Muscle of arm (tissue), 14 donors: ENCODE results near the gene UMAD1. TPM values are rescaled to one million over a fixed set of nuclear protein-coding genes. Genes with fewer than 3 reads are reported as not detected.

Source experiments
- DNase-seq: peaks from one replicate; pipeline ENCODE4 v3.0.0-alpha.2; 2013
- long read RNA-seq, 11 donors: transcript quantifications; one replicate each; lab custom pipeline, GENCODE V29; 2026
- polyA plus RNA-seq, 12 donors: library from polyadenylated mRNA; unstranded; fragments of 120-200 nt; gene quantifications; one replicate each; pipeline ENCODE4 v1.2.1, GENCODE V29; 2013; ENCODE audit not compliant: insufficient read length in 12 of 12

The UMAD1 gene
- polyA plus RNA-seq: 10 to 100 TPM in 3 of 12 donors, 1 to 10 TPM in 8, not detected in 1; 7.5 to 12.0 (median 9.4) TPM
- long read RNA-seq, donor 1, partial matches to known transcripts: 15 of 18 reads
- long read RNA-seq, donor 1, other reads (novel, unspliced or antisense): 0 of 18 reads
- long read RNA-seq, donor 2: 0 reads
- long read RNA-seq, donor 3: 0 reads
- long read RNA-seq, donor 4: 0 reads
- long read RNA-seq, donor 5: 0 reads
- long read RNA-seq, donor 6: 0 reads
- long read RNA-seq, donor 7: 0 reads
- long read RNA-seq, donor 8, partial matches to known transcripts: 0 of 1 reads
- long read RNA-seq, donor 8, other reads (novel, unspliced or antisense): 0 of 1 reads
- long read RNA-seq, donor 9: 0 reads
- long read RNA-seq, donor 10, partial matches to known transcripts: 0 of 1 reads
- long read RNA-seq, donor 10, other reads (novel, unspliced or antisense): 0 of 1 reads
- long read RNA-seq, donor 11: 0 reads

DNA sequence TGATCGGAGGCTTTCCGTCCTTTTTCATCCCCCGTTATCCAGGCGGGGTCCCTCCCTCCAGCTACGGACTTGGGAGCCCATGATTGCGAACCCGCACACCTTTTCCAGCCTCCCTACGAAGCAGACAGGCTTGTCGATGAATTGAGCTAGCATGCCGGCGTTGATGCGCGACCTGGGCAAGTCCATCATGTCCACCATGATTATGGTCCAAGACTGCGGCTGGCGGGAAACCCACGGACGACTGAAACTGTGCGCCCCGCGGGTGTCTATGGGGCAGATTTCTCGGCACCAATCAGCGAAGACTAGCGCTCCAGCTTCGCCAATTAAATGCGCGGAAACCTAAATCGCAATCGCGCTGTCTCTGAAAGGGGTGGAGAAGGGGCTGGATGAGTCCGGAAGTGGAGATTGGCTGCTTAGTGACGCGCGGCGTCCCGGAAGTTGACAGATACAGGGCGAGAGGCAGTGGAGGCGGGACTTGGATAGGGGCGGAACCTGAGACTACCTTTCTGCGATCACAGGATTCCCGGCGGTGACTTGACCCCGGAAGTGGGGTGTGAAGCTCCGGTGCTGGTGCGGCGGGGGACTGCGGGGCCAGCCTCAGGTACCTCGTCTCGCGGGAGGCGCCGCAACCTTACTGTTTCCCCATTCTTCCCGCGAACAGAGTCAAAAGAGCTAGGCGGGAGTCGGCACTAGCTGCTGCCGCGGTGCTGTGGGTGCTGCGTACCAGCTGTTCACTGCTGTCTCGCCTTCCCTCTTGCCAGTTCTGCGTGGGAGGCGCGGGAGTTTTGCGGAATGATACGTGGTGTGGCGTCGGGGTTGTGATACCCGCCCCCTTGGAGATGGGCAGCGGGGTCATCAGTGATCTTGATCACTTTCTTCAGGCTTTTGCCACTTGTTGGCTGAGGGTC is at the start of gene UMAD1:
Gene UMAD1 (plus strand): TSS at position 532 of the 908 bp plus-strand sequence. CDS start 32,620 bp downstream, outside the sequence.
- peak; percentile 99 for DNase-seq

DNA sequence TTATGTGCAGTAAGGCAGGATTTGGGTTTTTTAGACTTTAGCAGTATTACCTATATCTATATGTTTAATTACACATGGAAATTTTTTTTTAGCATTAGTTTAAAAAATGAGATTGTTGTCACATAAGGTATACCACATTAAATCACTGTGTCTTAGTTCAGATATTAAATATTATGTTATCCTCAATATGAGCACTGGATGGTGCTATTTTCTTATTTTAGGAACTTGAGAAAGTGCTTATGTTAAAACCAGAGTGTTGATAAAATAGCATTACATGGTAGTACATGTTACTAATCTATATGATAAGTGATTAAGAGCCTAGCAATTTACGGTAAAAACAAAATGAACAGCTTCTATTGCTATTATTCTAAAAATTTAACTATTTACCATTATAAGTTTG is 45.1 kb upstream of the UMAD1 start:
- peak; percentile 21 for DNase-seq

DNA sequence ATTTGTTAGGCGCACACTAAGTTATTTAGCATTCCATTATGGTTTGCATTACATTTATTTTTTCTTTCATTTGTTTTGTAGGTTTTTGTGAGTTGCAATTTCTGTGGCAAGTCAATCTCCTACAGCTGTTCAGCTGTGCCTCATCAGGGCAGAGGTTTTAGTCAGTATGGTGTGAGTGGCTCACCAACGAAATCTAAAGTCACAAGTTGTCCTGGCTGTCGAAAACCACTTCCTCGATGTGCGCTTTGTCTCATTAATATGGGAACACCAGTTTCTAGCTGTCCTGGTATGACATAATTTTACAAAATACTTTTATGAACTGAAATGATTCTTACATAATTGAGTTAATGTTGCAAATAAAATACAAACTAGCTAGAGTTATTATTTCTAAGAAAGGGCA is 44.4 kb upstream of the UMAD1 start:
- no peak for DNase-seq

DNA sequence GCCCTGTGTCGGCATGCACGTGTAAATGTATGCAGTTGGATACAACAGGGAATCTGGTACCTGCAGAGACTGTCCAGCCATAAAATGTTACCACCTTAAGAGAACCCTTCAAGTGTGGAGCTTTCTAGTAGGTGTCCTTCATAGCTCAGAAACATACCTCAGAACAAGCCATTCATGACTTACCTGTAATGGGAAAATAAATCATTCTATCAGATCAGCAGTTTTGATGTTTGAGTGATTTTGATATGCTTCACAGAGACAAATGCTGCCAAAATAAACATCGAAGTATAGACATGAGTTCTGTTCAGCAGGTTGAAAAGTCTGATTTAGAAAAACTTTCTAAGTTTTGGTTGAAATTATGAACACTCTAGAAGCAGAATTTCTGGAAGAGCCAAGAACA is 33.5 kb upstream of the UMAD1 start:
- no peak for DNase-seq

DNA sequence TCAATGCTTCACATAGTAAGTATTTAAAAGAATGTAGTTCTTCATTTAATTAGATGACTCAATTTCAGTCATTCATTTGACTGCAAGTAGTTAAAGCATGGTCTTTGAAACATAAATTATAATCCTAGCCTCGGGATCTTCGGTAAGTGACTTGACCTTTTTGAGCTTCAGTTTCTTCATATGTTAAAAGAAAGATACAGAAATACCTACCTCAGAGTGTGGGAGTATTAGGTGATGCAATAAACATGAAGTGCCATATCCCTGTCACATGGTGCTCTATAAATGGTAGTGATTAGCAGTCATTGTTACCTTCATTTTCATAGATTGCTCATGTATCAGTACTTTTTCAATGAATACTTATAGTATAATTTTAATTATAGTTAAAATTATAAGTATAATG is 31.2 kb upstream of the UMAD1 start:
- no peak for DNase-seq

DNA sequence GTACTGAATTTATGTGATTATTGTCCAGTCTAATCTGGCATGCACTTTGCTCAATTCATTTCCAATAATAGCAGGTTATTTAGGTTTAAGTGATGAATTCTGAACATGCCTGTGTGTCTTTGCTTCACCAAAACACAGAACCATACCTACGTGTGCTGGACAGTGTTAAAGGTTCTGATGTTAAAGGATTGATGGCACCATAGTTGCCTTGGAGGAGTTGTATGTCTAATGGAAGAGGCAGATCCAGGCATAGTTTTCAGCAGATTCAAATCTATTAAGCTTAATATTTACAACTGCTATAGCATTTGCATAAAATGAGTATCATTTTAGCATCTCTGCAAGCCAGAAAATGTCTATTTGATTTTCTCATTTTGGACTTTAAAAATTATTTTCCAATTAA is 28.0 kb upstream of the UMAD1 start:
- DNase-seq: no peak

DNA sequence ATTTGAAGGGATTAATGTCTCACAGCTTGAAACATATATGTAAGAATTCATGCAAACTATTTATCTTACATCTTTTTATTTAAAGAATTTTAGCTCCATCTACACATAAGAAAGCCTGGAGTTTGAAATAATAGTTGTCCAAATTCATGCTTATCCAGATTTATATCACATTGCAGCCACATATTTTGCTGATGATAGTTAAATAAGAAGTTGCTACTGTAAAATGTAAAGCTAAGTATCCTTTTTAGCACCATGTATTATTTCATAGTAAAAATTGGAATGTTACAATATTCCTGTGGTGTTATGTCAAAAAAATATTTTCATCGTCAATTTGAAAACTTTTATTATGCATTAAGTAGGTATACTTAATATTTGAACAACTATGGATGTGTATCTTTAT is 27.3 kb upstream of the UMAD1 start:
- DNase-seq: no peak

DNA sequence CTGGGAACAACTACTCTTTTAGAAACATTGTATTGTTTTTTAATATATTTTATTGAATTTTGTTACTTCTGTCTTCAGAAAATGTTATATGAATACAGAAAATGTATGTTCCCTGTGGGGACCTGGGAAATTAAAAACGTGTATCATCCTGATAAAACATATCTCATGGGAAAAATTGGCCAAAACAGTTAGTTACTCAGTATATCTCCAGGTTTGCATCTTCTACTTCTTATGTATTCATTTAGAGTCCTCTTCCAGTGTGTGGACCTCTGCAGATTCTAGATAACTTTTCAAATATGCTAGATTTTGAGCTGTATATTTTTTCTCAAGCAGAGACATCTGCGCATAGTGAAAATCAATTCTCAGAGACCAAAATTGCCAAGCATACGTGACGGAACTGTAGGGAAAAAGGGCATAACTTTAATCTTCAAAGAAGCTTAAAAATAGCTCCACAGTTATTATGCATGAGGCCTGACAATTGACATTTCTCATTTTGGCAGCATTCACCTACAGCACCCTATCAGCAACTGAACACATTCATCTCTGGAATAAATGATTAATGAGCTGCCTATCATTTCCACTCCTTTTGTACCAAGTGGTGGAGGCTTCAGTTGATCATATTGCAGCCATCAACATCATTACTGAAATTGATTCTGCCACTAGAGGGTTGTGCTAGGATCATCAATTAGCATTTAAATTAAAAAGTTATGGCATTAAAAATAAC is 26.4 kb upstream of the UMAD1 start:
- no peak for DNase-seq

DNA sequence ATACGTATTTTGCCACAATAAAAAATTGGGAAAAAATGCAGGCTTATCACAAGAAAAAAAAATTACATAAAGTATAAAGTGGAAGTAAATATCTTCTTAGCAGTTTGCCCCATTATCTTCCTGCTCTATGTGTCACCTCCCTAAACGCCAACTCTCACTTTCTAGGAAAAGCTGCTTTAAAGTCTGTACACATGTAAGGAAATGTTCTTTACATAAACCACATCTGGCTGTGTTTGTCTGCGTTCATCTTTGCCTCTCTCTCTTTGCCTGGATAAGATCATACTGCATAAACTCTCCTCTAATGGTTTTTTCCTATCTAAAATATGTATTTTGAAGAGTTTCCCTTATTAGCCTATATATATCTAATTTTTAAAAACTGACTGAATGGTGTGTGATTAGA is 23.0 kb upstream of the UMAD1 start:
- no peak for DNase-seq

DNA sequence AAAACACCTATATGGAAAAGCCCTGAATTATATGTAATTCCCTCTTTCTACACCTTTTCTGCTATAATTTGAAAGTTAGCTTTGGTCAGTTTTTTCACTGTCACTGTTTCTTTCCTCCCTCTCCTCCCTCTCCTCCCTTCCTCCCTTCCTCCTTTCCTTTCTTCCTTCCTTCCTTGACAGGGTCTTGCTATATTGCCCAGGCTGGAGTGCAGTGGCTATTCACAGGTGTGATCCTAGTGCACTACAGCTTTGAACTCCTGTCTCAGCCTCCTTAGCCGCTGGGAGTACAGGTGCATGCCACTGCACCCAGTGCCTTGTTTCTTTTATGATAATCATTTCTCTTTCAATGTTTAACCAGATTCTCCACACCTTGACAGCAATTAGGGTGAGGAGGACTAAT is 22.1 kb upstream of the UMAD1 start:
- DNase-seq: no peak

DNA sequence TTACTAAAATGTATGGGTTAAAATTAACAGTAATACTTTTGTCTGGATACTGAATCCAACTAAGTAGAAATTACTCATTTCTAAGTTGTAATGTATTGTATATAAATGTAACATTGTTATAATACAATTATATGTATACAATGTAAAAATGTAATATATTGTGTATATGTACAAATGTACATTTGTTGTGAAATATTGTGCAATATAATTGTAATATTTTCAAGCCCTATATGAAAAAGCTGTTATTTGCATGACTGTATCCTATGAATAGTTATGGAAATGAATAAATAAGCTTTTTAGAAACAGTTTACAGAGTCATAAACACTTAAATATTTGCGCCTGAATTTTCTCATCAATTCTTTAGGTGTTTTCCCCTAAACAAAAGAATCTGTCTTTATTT is 20.3 kb upstream of the UMAD1 start:
- DNase-seq: no peak

DNA sequence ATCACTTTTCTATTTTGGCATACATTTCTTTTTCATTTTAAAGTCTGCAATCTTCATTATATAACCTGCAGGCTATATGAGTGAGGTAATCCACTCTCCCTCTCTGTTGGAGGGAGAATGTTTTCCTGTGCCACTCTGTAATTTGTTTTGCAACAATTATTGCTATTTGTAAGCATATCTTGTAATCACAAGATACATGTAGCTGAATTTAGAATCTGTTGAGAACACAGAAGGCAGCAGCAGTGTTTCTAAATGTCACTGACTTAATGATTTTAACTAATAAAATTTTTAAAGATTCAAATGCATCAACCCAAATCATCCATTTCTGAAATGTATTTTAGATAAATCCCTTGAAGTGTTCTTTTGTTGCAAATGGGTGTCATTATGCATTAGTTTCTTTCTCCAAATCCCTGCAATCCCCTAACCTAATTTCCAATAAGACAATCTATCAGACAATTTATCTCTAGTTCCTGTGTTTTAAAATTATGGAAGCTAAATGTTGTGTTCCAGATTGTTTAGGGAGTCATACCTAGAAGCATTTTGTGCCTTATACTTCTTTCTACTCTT is 19.8 kb upstream of the UMAD1 start:
- no peak for DNase-seq

DNA sequence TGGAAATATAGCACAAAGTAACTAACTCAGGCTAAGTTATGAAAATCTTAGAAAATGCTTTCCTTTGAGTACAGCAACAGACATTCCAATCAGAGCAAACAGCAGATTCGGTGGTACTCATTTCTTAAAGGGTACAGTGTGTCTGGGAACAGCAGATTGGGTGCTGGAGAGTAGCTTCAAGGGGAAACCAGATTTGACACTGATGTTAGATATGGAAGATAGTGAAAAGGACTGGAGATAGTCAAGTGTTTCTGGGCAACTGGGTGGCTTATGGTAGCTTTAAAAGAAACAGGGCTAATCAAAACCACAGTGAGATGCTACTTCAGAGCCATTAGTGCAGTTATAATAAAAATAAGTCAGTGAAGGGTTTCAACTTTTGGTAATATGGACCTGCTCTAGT is 12.1 kb upstream of the UMAD1 start:
- DNase-seq: no peak

DNA sequence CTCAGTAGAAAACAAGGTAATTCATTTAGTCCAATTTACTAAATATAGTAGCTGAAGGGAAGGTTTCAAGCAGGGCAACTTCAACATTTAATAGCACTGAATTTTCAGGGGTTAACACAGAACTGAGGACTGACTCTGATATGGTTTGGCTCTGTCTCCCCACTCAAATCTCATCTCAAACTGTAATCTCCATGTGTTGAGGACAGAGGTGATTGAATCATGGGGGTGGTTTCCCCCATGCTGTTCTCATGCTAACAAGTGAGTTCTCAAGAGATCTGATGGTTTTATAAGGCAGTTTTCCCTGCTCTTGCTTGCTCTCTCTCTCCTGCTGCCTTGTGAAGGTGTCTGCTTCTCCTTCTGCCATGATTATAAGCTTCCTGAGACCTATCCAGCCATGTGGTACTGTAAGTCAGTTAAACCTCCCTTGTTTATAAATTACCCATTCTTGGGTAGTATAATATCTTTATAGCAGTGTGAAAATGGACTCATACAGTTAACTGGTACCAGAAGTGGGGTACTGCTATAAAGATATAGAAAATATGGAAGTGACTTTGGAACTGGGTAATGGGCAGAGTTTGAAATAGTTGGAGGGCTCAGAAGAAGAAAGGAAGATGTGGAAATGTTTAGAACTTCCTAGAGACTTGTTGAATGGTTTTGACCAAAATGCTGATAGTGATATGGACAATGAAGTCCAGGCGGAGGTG is 9.8 kb upstream of the UMAD1 start:
- DNase-seq: no peak

DNA sequence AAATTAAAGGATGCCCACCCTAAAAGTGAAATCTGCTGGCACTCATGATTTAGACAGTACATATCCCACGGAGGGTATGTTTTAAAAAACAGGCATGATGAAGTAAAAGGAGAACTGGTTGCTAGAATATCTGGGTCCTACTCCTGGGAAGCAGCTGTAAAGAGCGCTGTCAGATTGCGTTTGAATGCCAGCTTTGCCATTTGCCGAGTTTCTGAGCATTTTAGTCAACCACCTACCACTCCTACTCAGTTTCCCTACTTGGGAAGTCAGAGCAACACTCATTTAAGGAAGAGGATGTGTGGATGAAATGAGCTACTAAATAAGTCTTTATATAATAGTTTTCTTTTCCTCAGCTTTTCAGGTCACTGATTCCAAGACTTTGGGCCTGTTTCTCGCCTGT is 1.1 kb upstream of the UMAD1 start:
- no peak for DNase-seq

DNA sequence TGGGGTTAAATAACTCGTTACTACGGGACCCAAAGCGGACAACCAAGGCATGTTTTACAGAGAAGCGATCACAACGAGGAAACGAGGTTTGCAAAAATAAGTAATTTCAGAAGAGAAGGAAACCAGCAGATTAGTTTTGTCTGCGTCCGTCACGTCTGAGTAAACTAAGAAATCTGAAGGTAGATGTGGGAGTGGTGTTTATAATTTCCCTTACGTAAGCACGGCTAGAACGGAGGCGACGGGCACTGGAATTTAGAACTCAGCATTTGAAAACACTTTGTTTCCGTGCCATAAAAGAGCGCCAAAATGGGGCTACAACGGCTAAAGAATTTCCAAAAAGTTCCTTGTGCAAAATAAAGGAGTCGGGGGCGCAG is 718 bp upstream of the UMAD1 start:
- no peak for DNase-seq

DNA sequence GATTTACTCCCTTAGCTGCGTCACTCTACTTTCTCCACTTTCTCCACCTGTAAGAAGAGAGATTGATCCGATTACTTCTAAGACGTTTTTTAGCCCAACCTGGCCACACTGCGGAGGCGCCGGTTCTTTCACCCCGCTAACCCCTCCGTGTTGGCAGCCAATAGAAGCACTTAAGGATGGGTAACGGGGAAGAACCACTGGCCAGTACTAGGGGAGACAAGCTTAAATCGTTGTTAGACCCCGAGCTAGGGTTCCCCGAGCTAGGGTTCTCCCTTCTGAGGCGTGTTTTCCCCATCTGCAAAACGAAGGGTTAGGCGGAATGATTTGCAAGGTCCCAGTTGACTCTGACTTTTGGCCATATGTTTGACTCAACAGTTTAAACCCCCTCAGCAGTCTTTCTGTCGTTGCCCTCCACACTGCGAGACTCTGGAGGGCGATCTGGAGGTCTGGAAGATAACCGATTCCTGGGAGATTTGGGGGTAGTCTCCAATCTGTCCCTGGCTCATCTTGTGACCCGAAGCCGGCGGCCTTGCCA is 644 bp downstream of the UMAD1 start:
- no peak for DNase-seq

DNA sequence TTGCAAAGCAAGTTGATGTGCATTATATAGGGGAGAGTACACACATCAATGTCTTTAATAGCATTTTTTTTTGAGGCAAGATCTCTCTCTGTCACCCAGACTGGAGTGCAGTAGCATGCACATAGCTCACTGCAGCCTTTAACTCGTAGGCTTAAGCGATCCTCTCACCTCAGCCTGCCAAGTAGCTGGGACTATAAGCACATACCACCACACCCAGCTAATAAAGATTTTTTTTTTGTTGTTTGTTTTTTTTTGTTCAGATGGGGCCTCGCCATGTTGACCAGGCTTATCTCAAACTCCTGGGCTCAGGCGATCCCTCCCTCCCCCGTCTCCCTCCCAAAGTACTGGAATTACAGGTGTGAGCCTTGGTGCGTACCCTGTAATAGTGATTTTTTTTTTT is 1.5 kb downstream of the UMAD1 start:
- no peak for DNase-seq

DNA sequence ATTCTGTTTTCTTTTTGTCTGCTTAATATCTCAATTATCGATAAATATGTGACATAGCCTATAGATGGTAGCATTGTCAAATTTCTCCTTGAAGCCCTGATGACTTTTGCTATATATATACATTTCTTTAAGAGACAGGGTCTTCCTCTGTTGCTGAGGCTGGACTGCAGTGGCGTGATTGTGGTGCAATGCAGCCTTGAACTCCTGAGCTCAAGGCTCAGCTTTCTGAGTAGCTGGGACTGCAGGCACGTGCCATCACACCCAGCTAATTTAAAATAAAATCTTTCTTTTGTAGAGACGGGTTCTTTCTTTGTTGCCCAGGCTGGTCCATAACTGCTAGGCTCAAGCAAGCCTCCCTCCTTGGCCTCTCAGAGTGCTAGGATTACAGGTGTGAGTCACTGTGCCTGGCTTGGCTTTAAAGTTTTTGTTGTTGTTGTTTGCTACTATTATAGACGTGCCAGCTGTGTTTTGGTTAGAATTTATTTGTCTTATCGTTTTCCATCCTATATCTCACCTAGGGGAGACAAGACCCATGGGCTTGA is 7.0 kb downstream of the UMAD1 start:
- DNase-seq: no peak

DNA sequence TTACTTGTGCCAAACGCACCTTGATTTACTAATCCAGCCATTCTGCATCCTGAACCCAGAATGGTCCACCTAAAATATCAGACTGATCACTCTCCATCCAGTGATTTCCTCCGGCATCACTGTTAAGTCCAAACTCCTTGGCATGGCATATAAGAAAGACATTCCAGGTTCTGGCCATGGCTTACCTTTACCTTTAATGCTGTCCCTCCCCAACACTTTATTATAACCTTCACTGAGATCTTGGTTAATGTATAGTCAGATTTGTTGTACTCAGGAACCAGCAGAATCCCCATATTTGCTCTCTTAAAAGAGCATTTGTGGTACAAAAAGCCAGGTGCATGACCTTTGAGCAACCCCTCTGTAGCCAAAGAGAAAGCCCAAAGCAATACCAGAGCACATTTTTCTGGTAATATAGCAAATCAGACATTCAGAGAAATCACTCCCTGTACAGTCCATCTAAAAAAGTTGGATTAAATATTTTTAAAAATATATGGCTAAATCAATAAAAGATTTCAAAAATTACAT is 10.2 kb downstream of the UMAD1 start:
- no peak for DNase-seq
